Measurements from ENCODE around the gene GSN. TPM values are rescaled to one million over a fixed set of nuclear protein-coding genes. Genes with fewer than 3 reads are reported as not detected.
A peak's percentile ranks its signal among the peaks of the same experiment; 100 is the strongest.

GSN gene
- total and polyA plus RNA-seq, 2 of the 8 experiments (the other 6 are each of a cell fraction or from before 2014, with no cell fraction given), result 52.3 to 94.5 TPM

DNA sequence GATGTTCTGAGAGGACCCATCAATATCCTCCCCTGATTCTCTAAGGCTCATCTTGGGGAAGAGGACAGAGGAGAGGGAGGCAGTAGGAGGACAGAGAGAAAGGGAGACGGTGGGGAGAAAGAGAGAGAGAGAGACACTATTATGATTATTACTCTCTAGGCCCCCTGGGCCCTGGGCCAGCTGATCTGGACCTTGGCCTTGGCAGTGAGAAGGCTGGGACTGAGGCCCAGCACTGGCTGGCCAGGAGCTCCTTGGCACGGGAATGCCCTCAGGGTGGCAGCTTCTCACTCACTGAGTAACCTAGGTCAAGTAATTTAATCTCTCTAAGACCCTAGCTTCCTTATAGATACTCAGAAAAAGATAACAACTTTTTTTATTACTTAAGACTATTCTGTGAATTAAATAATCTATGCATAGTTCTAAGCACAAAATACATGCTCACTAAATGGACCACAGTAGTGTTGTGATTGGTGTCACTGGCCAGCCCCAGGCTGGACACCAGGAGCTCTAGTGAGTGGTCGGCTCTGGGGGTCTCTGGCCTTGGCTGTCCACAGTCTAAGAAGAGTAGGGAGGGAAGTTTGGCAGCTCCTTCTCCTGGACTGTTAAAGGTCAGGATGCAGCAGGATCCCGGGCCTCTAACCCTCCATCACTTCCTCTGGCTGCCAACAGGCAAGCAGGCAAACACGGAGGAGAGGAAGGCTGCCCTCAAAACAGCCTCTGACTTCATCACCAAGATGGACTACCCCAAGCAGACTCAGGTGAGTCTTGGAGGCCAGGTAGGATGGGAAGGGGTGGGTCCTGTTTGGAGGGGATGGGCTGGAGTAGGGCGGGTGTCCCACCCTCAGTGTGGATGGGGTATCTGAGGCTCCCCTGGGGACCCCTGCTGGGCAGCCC lies 50.0 kb downstream of the GSN start:
- H3K79me1 ChIP-seq (ENCODE audit: low read depth, low read length), result no peaks in the 10 kb centered on the region
- H4K8ac ChIP-seq (ENCODE audit: extremely low read depth, insufficient read depth, low read length), result peak overlapping the region; percentile 76; the same call in 1 of the 2 replicates
- no peak overlapping the region for H3K14ac ChIP-seq (ENCODE audit: insufficient read length)
- no peak overlapping the region for H2BK5ac ChIP-seq (ENCODE audit: low read depth, low read length)
- no peak overlapping the region for H3K56ac ChIP-seq (replicated peaks; ENCODE audit: insufficient read length, low read depth, low read length)
- ChIA-PET CTCF (ENCODE audit: partially characterized antibody) (interaction anchor here (0.7 to 9.9 kb wide), 25 partner anchors 8 to 1292 kb away, joined by 3 to 197 read pairs (median 5); no protein-coding TSS in a partner anchor), POLR2A (ENCODE audit: partially characterized antibody) (interaction anchor here (1.0 kb wide), 1 partner anchor 106 kb away, joined by 3 read pairs; no protein-coding TSS in a partner anchor)
- no peak overlapping the region for H4K91ac ChIP-seq (replicated peaks; ENCODE audit: insufficient read length, low read length)
- H2BK12ac ChIP-seq (ENCODE audit: low read depth, low read length), result no peak overlapping the region
- no peak overlapping the region for H4K5ac ChIP-seq (ENCODE audit: insufficient read length, low read depth, low read length)
- no peaks in the 10 kb centered on the region for H4K20me1 ChIP-seq (replicated peaks in 1 of 2; ENCODE audit: control insufficient read depth in 1 of 2, insufficient read depth in 2 of 2, low read length in 2 of 2)
- H2BK20ac ChIP-seq (ENCODE audit: low read length), result no peak overlapping the region
- H2BK120ac ChIP-seq (replicated peaks; ENCODE audit: low read depth, low read length), result no peak overlapping the region
- H3K4me1 ChIP-seq (replicated peaks in 1 of 4; ENCODE audit: control insufficient read depth in 3 of 4, insufficient read depth in 4 of 4, low read length in 3 of 4), result no peaks in the 10 kb centered on the region
- H3K4me3 ChIP-seq (ENCODE audit: extremely low read depth in 1 of 4, insufficient read depth in 2 of 4, low read depth in 3 of 4, low read length in 4 of 4), result no peak overlapping the region
- H2AK5ac ChIP-seq (ENCODE audit: low read depth, low read length), result no peak overlapping the region
- H3K36me3 ChIP-seq (ENCODE audit: control insufficient read depth in 2 of 4, insufficient read depth in 4 of 4, low read length in 3 of 4), result peaks cover 0 to 2% (median 0%) of the 10 kb centered on the region in 4 experiments; a peak in 3 of 8 replicates
- H3K27me3 ChIP-seq (replicated peaks in 1 of 4; ENCODE audit: control insufficient read depth in 3 of 4, extremely low read depth in 1 of 4, insufficient read depth in 3 of 4, low read length in 3 of 4), result no peaks in the 10 kb centered on the region
- no peak overlapping the region for H3K18ac ChIP-seq (ENCODE audit: extremely low read depth, low read length)
- no peak overlapping the region for H3K27ac ChIP-seq (ENCODE audit: low read depth, low read length)
- WGBS, 2 experiments (ENCODE audit: extremely low coverage in 1 of 2, insufficient coverage in 1 of 2, insufficient read length in 1 of 2, insufficient replicate concordance in 2 of 2, low coverage in 1 of 2, low lambda C conversion rate in 2 of 2, missing lambda C conversion rate in 1 of 2), result 87% methylated on average over 6 of the region's 6 CpGs; no CpG with 5 or more reads in 1 of the 2 experiments
- no peak for DNase-seq (ENCODE audit: low read depth in 1 of 2, low spot score in 2 of 2)
- H2BK15ac ChIP-seq (ENCODE audit: low read length), result no peak overlapping the region
- H3K9ac ChIP-seq (replicated peaks in 1 of 4; ENCODE audit: extremely low read depth in 1 of 4, low read depth in 3 of 4, low read length in 3 of 4), result no peak overlapping the region
- H3K9me3 ChIP-seq (ENCODE audit: insufficient read depth in 2 of 2, low read depth in 1 of 2, low read length in 1 of 2), result no peaks in the 10 kb centered on the region
- H3K4me2 ChIP-seq (ENCODE audit: insufficient read depth in 1 of 2, low read depth in 2 of 2, low read length in 2 of 2), result no peak overlapping the region
- no peaks in the 10 kb centered on the region for H3K79me2 ChIP-seq (ENCODE audit: control insufficient read depth in 1 of 2, insufficient read depth in 2 of 2, low read length in 2 of 2)
- H3K23ac ChIP-seq (ENCODE audit: insufficient read length), result no peak overlapping the region
- FAIRE-seq, result no peak
- H3K4ac ChIP-seq (replicated peaks; ENCODE audit: insufficient read length, low read depth, low read length), result no peak overlapping the region
- H2AFZ ChIP-seq (ENCODE audit: low read length), result no peak overlapping the region
- no peaks in the 10 kb centered on the region for H3K23me2 ChIP-seq (ENCODE audit: low read depth, low read length)
- TF ChIP-seq SIN3A (conservative IDR thresholded peaks at IDR 0.05 in 1 of 2, IDR thresholded peaks at IDR 0.05 in 1 of 2; ENCODE audit: low read depth in 1 of 2, low read length in 2 of 2) (no peak), HDAC2 (IDR thresholded peaks at IDR 0.05; ENCODE audit: borderline replicate concordance in 1 of 2, low read depth in 2 of 2, low read length in 2 of 2) (no peak), RAD21 (IDR thresholded peaks at IDR 0.05 in 1 of 2, conservative IDR thresholded peaks at IDR 0.05 in 1 of 2; ENCODE audit: low read depth in 2 of 2, low read length in 2 of 2) (no peak), SAP30 (IDR thresholded peaks at IDR 0.05; ENCODE audit: insufficient read depth, insufficient replicate concordance, low read length) (no peak), EP300 (IDR thresholded peaks at IDR 0.05; ENCODE audit: borderline replicate concordance in 1 of 2, low read depth in 2 of 2, low read length in 2 of 2) (no peak), SRF (IDR thresholded peaks at IDR 0.05; ENCODE audit: low read depth, low read length) (no peak), NRF1 (IDR thresholded peaks at IDR 0.05; ENCODE audit: low read depth, low read length) (no peak), SP4 (IDR thresholded peaks at IDR 0.05; ENCODE audit: low read length) (no peak)
- TF ChIP-seq, protein P1, sequence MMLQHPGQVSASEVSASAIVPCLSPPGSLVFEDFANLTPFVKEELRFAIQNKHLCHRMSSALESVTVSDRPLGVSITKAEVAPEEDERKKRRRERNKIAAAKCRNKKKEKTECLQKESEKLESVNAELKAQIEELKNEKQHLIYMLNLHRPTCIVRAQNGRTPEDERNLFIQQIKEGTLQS (IDR thresholded peaks at IDR 0.05; ENCODE audit: insufficient read depth, low read depth, low read length), result no peak

Data from H1 (cell line).